ENCODE results near the gene TOP3A.

DNA sequence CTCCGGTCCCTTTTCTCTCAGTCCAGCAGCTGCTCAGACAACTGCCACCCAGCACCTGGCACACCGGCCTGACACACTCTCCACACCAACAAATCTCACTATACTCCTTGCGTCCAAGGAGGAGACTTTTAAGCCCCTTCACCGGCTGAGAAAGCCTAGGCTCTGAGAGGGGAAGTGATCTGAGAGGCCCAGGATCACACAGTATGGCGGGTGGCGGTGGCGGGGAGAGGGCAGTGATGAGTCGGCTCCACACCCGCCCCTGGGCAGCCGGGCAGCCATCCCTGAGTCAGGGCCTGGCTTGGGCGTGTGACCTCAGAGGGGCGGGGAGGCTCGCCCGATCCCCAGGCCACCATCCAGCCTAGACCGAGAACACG lies 56.8 kb downstream of the TOP3A start:
- no peak for TF ChIP-seq POLR2A (IDR thresholded peaks at IDR 0.05)
- TF ChIP-seq, protein P1, sequence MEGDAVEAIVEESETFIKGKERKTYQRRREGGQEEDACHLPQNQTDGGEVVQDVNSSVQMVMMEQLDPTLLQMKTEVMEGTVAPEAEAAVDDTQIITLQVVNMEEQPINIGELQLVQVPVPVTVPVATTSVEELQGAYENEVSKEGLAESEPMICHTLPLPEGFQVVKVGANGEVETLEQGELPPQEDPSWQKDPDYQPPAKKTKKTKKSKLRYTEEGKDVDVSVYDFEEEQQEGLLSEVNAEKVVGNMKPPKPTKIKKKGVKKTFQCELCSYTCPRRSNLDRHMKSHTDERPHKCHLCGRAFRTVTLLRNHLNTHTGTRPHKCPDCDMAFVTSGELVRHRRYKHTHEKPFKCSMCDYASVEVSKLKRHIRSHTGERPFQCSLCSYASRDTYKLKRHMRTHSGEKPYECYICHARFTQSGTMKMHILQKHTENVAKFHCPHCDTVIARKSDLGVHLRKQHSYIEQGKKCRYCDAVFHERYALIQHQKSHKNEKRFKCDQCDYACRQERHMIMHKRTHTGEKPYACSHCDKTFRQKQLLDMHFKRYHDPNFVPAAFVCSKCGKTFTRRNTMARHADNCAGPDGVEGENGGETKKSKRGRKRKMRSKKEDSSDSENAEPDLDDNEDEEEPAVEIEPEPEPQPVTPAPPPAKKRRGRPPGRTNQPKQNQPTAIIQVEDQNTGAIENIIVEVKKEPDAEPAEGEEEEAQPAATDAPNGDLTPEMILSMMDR (IDR thresholded peaks at IDR 0.05): no peak
